ENCODE measurements around the gene GYG2. TPM values are rescaled to one million over a fixed set of nuclear protein-coding genes. Genes with fewer than 3 reads are reported as not detected.
"Not testable (repeated sequence)": the region's sequence is repeated elsewhere in the genome, so short reads cannot be mapped to it uniquely, and the experiment has no call there.

Gene GYG2
- total and polyA plus RNA-seq, 2 experiments from 2014 or later: 17.6 to 63.8 TPM

GRCh38 chrX:2799369-2799768, 29.4 kb upstream of the GYG2 start:
- Mint-ChIP-seq H3K36me3 (ENCODE audit: low read depth) (peaks cover 5% of the 10 kb centered on the region; the same call in 1 of the 3 replicates), H3K4me1 (peaks cover 39% of the 10 kb centered on the region), H3K27me3 (ENCODE audit: insufficient read depth, low read depth, poor library complexity) (peaks cover 8% of the 10 kb centered on the region), H3K27ac (peak overlapping the region; percentile 97), H3K9me3 (peaks cover 3% of the 10 kb centered on the region; the same call in 2 of the 3 replicates), H3K4me3 (peak overlapping the region; percentile 78)
- Histone ChIP-seq H3K79me2 (replicated peaks; ENCODE audit: insufficient read depth) (no peaks in the 10 kb centered on the region; the same call in 1 of the 2 replicates), H3K27ac (ENCODE audit: low read depth) (peak overlapping the region; percentile 99), H3K27me3 (ENCODE audit: insufficient read depth) (no peaks in the 10 kb centered on the region), H3K9me2 (ENCODE audit: insufficient read depth) (no peaks in the 10 kb centered on the region), H2AFZ (no peak overlapping the region), H3F3A (replicated peaks; ENCODE audit: low read depth) (peaks cover 16% of the 10 kb centered on the region; the same call in 1 of the 2 replicates), H4K20me1 (replicated peaks; ENCODE audit: insufficient read depth) (no peaks in the 10 kb centered on the region), H3K36me3 (ENCODE audit: insufficient read depth) (no peaks in the 10 kb centered on the region), H3K4me3 (peak overlapping the region; percentile 34), H3K4me2 (peak overlapping the region; percentile 53), H3K4me1 (ENCODE audit: insufficient read depth) (no peaks in the 10 kb centered on the region)
- ATAC-seq: no peak
- TF ChIP-seq JUNB (IDR thresholded peaks at IDR 0.05; ENCODE audit: unreplicated experiment) (no peak), EZH2phosphoT487 (IDR thresholded peaks at IDR 0.05; ENCODE audit: unreplicated experiment) (no peak), STAT1 (IDR thresholded peaks at IDR 0.05; ENCODE audit: unreplicated experiment) (no peak), ZNF114 (CRISPR knock-in tag; IDR thresholded peaks at IDR 0.05) (no peak), EZH2 (IDR thresholded peaks at IDR 0.05; ENCODE audit: low read depth, unreplicated experiment) (no peak)
- DNase-seq (ENCODE audit: low spot score): no peak

DNA sequence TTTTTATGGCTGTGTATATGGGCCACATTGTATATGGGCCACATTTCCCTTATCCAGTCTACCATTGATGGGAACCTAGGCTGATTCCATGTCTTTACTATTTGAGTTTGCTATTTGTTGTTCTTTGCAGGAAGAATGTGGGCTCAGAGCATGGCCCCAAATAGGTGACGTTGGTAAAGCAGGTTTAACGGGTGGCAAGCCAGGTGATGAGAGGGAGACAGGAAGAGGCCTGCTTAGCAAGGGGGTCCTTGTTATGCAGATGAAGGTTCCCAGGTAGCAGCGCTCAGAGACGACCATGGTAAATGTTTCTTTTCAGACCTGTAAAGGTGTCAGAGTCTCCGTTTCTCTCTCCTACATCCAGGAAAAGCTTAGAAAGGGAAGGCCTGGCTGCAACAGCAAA, 28.8 kb upstream of the GYG2 start:
- Histone ChIP-seq H3F3A (replicated peaks; ENCODE audit: low read depth) (peaks cover 16% of the 10 kb centered on the region; the same call in 1 of the 2 replicates), H3K4me3 (peak overlapping the region; percentile 46), H3K4me2 (peak overlapping the region; percentile 76), H3K27ac (ENCODE audit: low read depth) (peak overlapping the region; percentile 99)
- H3K79me2 ChIP-seq (replicated peaks; ENCODE audit: insufficient read depth); H3K27me3 ChIP-seq (ENCODE audit: insufficient read depth); H4K20me1 ChIP-seq (replicated peaks; ENCODE audit: insufficient read depth); H2AFZ ChIP-seq; H3K4me1 ChIP-seq (ENCODE audit: insufficient read depth); H3K9me2 ChIP-seq (ENCODE audit: insufficient read depth); H3K36me3 ChIP-seq (ENCODE audit: insufficient read depth); H3K36me3 Mint-ChIP-seq (ENCODE audit: low read depth); H3K9me3 Mint-ChIP-seq; H3K27me3 Mint-ChIP-seq (ENCODE audit: insufficient read depth, low read depth, poor library complexity): not testable (repeated sequence)
- Mint-ChIP-seq H3K27ac (peak overlapping the region; percentile 97), H3K4me3 (peak overlapping the region; percentile 78), H3K4me1 (peaks cover 39% of the 10 kb centered on the region)
- peak; percentile 68 for DNase-seq (ENCODE audit: low spot score)
- ATAC-seq: peak; percentile 68

GRCh38 chrX:2801223-2801622, 27.5 kb upstream of the GYG2 start:
- Histone ChIP-seq H3K9me2 (ENCODE audit: insufficient read depth) (no peaks in the 10 kb centered on the region), H2AFZ (no peak overlapping the region), H3K27ac (ENCODE audit: low read depth) (peak overlapping the region; percentile 99), H3F3A (replicated peaks; ENCODE audit: low read depth) (peaks cover 16% of the 10 kb centered on the region; the same call in 1 of the 2 replicates), H3K79me2 (replicated peaks; ENCODE audit: insufficient read depth) (no peaks in the 10 kb centered on the region; the same call in 1 of the 2 replicates), H4K20me1 (replicated peaks; ENCODE audit: insufficient read depth) (no peaks in the 10 kb centered on the region), H3K4me2 (peak overlapping the region; percentile 76), H3K36me3 (ENCODE audit: insufficient read depth) (no peaks in the 10 kb centered on the region), H3K4me3 (peak overlapping the region; percentile 46), H3K27me3 (ENCODE audit: insufficient read depth) (no peaks in the 10 kb centered on the region), H3K4me1 (ENCODE audit: insufficient read depth) (no peaks in the 10 kb centered on the region; the same call in 1 of the 2 replicates)
- DNase-seq (ENCODE audit: low spot score) (no peak), ATAC-seq (peak; percentile 4; the same call in 2 of the 3 replicates)
- Mint-ChIP-seq H3K4me1 (peaks cover 44% of the 10 kb centered on the region), H3K4me3 (peak overlapping the region; percentile 78), H3K36me3 (ENCODE audit: low read depth) (peaks cover 5% of the 10 kb centered on the region; the same call in 1 of the 3 replicates), H3K27me3 (ENCODE audit: insufficient read depth, low read depth, poor library complexity) (peaks cover 6% of the 10 kb centered on the region), H3K27ac (peak overlapping the region; percentile 97), H3K9me3 (peaks cover 3% of the 10 kb centered on the region; the same call in 2 of the 3 replicates)
- TF ChIP-seq ZNF114 (CRISPR knock-in tag; IDR thresholded peaks at IDR 0.05): no peak
- TF ChIP-seq STAT1 (IDR thresholded peaks at IDR 0.05; ENCODE audit: unreplicated experiment): no peak
- no peak for TF ChIP-seq EZH2 (IDR thresholded peaks at IDR 0.05; ENCODE audit: low read depth, unreplicated experiment)
- TF ChIP-seq, protein P1, sequence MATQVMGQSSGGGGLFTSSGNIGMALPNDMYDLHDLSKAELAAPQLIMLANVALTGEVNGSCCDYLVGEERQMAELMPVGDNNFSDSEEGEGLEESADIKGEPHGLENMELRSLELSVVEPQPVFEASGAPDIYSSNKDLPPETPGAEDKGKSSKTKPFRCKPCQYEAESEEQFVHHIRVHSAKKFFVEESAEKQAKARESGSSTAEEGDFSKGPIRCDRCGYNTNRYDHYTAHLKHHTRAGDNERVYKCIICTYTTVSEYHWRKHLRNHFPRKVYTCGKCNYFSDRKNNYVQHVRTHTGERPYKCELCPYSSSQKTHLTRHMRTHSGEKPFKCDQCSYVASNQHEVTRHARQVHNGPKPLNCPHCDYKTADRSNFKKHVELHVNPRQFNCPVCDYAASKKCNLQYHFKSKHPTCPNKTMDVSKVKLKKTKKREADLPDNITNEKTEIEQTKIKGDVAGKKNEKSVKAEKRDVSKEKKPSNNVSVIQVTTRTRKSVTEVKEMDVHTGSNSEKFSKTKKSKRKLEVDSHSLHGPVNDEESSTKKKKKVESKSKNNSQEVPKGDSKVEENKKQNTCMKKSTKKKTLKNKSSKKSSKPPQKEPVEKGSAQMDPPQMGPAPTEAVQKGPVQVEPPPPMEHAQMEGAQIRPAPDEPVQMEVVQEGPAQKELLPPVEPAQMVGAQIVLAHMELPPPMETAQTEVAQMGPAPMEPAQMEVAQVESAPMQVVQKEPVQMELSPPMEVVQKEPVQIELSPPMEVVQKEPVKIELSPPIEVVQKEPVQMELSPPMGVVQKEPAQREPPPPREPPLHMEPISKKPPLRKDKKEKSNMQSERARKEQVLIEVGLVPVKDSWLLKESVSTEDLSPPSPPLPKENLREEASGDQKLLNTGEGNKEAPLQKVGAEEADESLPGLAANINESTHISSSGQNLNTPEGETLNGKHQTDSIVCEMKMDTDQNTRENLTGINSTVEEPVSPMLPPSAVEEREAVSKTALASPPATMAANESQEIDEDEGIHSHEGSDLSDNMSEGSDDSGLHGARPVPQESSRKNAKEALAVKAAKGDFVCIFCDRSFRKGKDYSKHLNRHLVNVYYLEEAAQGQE (IDR thresholded peaks at IDR 0.05; ENCODE audit: unreplicated experiment): no peak
